ENCODE measurements around the gene MTMR8.
A peak's percentile ranks its signal among the peaks of the same experiment; 100 is the strongest.
"Not testable (repeated sequence)": the region's sequence is repeated elsewhere in the genome, so short reads cannot be mapped to it uniquely, and the experiment has no call there.

MTMR8 gene

GRCh38 chrX:64394874-64395567 lies at the start of gene MTMR8:
Gene MTMR8, minus strand, starts transcription at chrX:64395452. Its CDS starts 89 bp downstream, at chrX:64395363.
- DNase-seq (ENCODE audit: low read depth, low spot score) = peak; percentile 1

- no peak for DNase-seq (ENCODE audit: low read depth, low spot score)
These were observed 44.3 kb upstream of the MTMR8 start for GRCh38 chrX:64439551-64439950.

GRCh38 chrX:64437665-64438064 lies 42.4 kb upstream of the MTMR8 start:
- no peak for DNase-seq (ENCODE audit: low read depth, low spot score)

- no peak for DNase-seq (ENCODE audit: low read depth, low spot score)
These were observed 42.0 kb upstream of the MTMR8 start for GRCh38 chrX:64437218-64437617.

- no peak for DNase-seq (ENCODE audit: low read depth, low spot score)
These were observed 33.1 kb upstream of the MTMR8 start for GRCh38 chrX:64428371-64428770.

GRCh38 chrX:64427787-64428186 lies 32.5 kb upstream of the MTMR8 start:
- no peak for DNase-seq (ENCODE audit: low read depth, low spot score)

GRCh38 chrX:64427281-64427680 lies 32.0 kb upstream of the MTMR8 start:
- DNase-seq (ENCODE audit: low read depth, low spot score) = no peak

GRCh38 chrX:64409730-64410129 lies 14.5 kb upstream of the MTMR8 start:
- DNase-seq (ENCODE audit: low read depth, low spot score) = not testable (repeated sequence)

GRCh38 chrX:64398088-64398487 lies 2.8 kb upstream of the MTMR8 start:
- no peak for DNase-seq (ENCODE audit: low read depth, low spot score)

GRCh38 chrX:64395568-64395929 lies 297 bp upstream of the MTMR8 start:
- no peak for DNase-seq (ENCODE audit: low read depth, low spot score)

GRCh38 chrX:64394059-64394873 lies 986 bp downstream of the MTMR8 start:
- no peak for DNase-seq (ENCODE audit: low read depth, low spot score)

GRCh38 chrX:64389489-64389888 lies 5.8 kb downstream of the MTMR8 start:
- DNase-seq (ENCODE audit: low read depth, low spot score) = no peak

GRCh38 chrX:64380789-64381188 lies 14.5 kb downstream of the MTMR8 start:
- not testable (repeated sequence) for DNase-seq (ENCODE audit: low read depth, low spot score)

GRCh38 chrX:64379924-64380323 lies 15.3 kb downstream of the MTMR8 start:
- DNase-seq (ENCODE audit: low read depth, low spot score) = no peak

GRCh38 chrX:64377753-64378152 lies 17.5 kb downstream of the MTMR8 start:
- DNase-seq (ENCODE audit: low read depth, low spot score) = no peak

- no peak for DNase-seq (ENCODE audit: low read depth, low spot score)
These were observed 43.2 kb downstream of the MTMR8 start for GRCh38 chrX:64352081-64352480.

GRCh38 chrX:64350521-64350920 lies 44.7 kb downstream of the MTMR8 start:
- DNase-seq (ENCODE audit: low read depth, low spot score) = no peak

- no peak for DNase-seq (ENCODE audit: low read depth, low spot score)
These were observed 45.2 kb downstream of the MTMR8 start for GRCh38 chrX:64350047-64350446.

GRCh38 chrX:64342811-64343210 lies 52.4 kb downstream of the MTMR8 start:
- no peak for DNase-seq (ENCODE audit: low read depth, low spot score)

- no peak for DNase-seq (ENCODE audit: low read depth, low spot score)
These were observed 57.0 kb downstream of the MTMR8 start for GRCh38 chrX:64338296-64338695.

- DNase-seq (ENCODE audit: low read depth, low spot score) = no peak
These were observed 60.8 kb downstream of the MTMR8 start for GRCh38 chrX:64334467-64334866.

GRCh38 chrX:64330284-64330683 lies 65.0 kb downstream of the MTMR8 start:
- DNase-seq (ENCODE audit: low read depth, low spot score) = no peak

- no peak for DNase-seq (ENCODE audit: low read depth, low spot score)
These were observed 73.7 kb downstream of the MTMR8 start for GRCh38 chrX:64321507-64321906.
